Lower leg skin (tissue), 4 donors: ENCODE data around the gene ISLR. TPM values are rescaled to one million over a fixed set of nuclear protein-coding genes. Genes with fewer than 3 reads are reported as not detected.

Experiments
- DNase-seq, 2 donors: peaks; one replicate each; pipeline ENCODE4 v3.0.0-alpha.2; 2019; ENCODE audit warnings: low spot score in 2 of 2
- H3K4me3 ChIP-seq: fragments of 200-600 bp; sonication (generic); 2 replicates; pipeline ENCODE4 v1.5.1; 2017; ENCODE audit warnings: mild to moderate bottlenecking, low read depth; ENCODE audit not compliant: poor library complexity, severe bottlenecking
- CTCF ChIP-seq, 3 donors: fragments of 450-650 bp; IDR thresholded peaks; one replicate each; pipeline ENCODE4 v1.5.1; 2016; ENCODE audit warnings: antibody characterized with exemption in 3 of 3, mild to moderate bottlenecking in 3 of 3, moderate library complexity in 2 of 3
- POLR2A ChIP-seq, 2 donors: fragments of 450-650 bp; IDR thresholded peaks; one replicate each; pipeline ENCODE4 v1.6.1; 2016 to 2017; ENCODE audit warnings: antibody characterized with exemption in 2 of 2, mild to moderate bottlenecking in 1 of 2, moderate library complexity in 1 of 2
- WGBS, 2 donors: methylation state at CpG; one replicate each; pipeline ENCODE4 v1.1.5; 2018; 5-methylcytosine and 5-hydroxymethylcytosine counted together
- intact Hi-C: fragments of 100-400 bp; cut with DNase I; formaldehyde crosslinking; loops from one replicate; pipeline ENCODE4 v1.15.0; 2023; ENCODE audit warnings: low total_unique reads
- total RNA-seq, 4 donors: library from RNA; depleted of rRNA; stranded (reverse); fragments of >200 nt; gene quantifications; one replicate each; pipeline ENCODE4 v1.1.0, GENCODE V29; 2016

The ISLR gene
- total RNA-seq, 4 donors from 2014 or later: 23.4 to 41.3 (median 26.1) TPM

- DNase-seq: no peak
- intact Hi-C loops: no loop called here
- H3K4me3 ChIP-seq: no peak overlapping the region
- WGBS, 2 donors: 43 to 49% methylated on average over 14 to 17 of the region's 17 CpGs
- no peak for TF ChIP-seq CTCF (IDR thresholded peaks at IDR 0.05)
- TF ChIP-seq POLR2A (IDR thresholded peaks at IDR 0.05): no peak
Observed at GRCh38 chr15:74179983-74180880, 6.7 kb downstream of the ISLR start.

DNA sequence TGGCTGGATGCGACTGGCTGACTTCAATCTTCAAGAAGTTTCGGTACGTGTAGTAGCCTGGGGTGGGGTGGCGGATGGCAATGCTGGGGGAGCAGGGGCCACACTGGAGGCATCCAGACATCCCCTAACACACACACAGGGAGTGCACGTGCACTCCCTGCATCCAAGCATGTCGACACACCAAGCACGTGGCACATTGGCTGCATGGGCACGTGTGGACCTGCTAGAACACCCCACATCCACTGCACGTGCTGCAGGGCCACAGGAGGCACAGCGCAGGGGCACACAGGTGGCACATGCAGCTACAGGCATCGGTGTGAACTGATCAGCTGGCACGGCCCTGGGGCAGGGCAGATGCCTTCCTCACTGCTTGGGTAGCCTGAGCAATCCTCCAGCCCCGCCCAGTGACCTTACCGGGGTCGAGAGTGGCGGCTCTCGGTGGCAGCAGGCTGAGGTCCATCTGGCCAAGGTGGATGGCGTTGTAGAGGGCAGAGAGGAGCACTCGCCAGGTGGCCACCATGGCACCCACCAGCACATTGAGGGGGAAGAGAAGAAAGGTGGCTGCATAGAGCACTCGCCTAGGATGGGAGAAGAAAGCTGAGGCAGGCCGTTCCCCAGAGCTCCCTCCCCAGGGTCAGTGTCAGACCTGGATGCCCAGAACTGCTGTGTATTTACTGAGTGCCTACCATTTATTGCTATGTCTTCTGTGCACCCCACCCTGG is 7.5 kb downstream of the ISLR start:
- H3K4me3 ChIP-seq: no peak overlapping the region
- no peak for DNase-seq
- no peak for TF ChIP-seq CTCF (IDR thresholded peaks at IDR 0.05)
- no peak for TF ChIP-seq POLR2A (IDR thresholded peaks at IDR 0.05)
- WGBS, 2 donors: 61 to 64% methylated on average over 19 to 21 of the region's 21 CpGs
- intact Hi-C loops: no loop called here

- H3K4me3 ChIP-seq: no peak overlapping the region
- 90 to 92% methylated on average over 8 of the region's 8 CpGs for WGBS, 2 donors
Observed at GRCh38 chr15:74182131-74182530, 8.6 kb downstream of the ISLR start.

GRCh38 chr15:74184582-74185091 is 11.1 kb downstream of the ISLR start:
- 80 to 85% methylated on average over 10 to 12 of the region's 12 CpGs for WGBS, 2 donors
- H3K4me3 ChIP-seq: no peak overlapping the region
- TF ChIP-seq POLR2A (IDR thresholded peaks at IDR 0.05): no peak
- TF ChIP-seq CTCF (IDR thresholded peaks at IDR 0.05): no peak
- no peak for DNase-seq
- intact Hi-C loops: no loop called here

More at GRCh38 chr15:74182131-74182530, 8.6 kb downstream of the ISLR start:
- intact Hi-C loops: no loop called here
- no peak for TF ChIP-seq POLR2A (IDR thresholded peaks at IDR 0.05)
- no peak for TF ChIP-seq CTCF (IDR thresholded peaks at IDR 0.05)
- DNase-seq: no peak

DNA sequence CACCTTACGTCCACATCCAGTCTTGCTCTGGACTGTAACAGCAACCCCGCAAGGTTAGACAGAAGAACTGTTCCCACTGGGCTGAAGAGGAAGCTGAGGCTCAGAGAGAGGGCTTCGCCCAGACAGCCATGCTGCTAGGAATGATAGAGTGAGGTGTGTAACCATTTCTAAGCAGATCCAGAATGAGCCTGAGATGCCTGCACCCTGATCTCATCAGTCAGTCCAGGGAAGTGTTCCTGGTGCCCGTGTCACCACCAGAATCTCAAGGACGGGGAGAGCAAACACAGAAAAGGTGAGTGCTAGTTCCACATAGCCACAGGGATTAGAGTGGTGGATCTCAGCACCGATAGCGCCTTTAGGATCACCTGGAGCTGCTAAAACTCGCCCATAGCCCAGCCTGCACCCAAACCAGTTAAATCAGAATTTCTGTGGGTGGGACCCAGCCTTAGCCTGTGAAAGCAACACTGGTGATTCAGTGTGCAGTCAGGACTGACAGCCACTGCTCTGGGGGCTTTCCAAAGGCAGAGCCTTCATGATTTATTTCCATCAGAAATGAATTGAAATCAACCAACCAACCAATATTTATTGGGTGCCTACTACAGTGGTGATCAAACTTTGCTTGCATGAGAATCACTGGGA is 12.3 kb downstream of the ISLR start:
- no peak for DNase-seq
- intact Hi-C loops: no loop called here
- 53 to 69% methylated on average over 8 of the region's 8 CpGs for WGBS, 2 donors
- TF ChIP-seq POLR2A (IDR thresholded peaks at IDR 0.05) (no peak), CTCF (IDR thresholded peaks at IDR 0.05) (no peak)
- H3K4me3 ChIP-seq: no peak overlapping the region
